GM23338 (cell line): ENCODE results near the gene SPTB.

ENCODE experiments used
- CTCF ChIP-seq, 2 experiments: fragments of 200-600 bp in 1 of 2; sonication (generic) in 1 of 2; conservative IDR thresholded peaks; 2 replicates each; pipeline versions ENCODE4 v1.5.1 to v1.6.1; 2016 to 2017; ENCODE audit warnings: antibody characterized with exemption in 2 of 2, low read depth in 2 of 2, mild to moderate bottlenecking in 2 of 2, moderate library complexity in 1 of 2
- ETS1 ChIP-seq: IDR thresholded peaks from 2 replicates; pipeline ENCODE4 v1.6.1; 2016; ENCODE audit warnings: antibody characterized with exemption
- EZH2 ChIP-seq: fragments of 200-600 bp; sonication (generic); IDR thresholded peaks from one replicate; pipeline ENCODE4 v1.8.0; 2017; ENCODE audit warnings: antibody characterized with exemption, mild to moderate bottlenecking, low read depth; ENCODE audit not compliant: unreplicated experiment
- EZH2phosphoT487 ChIP-seq: fragments of 200-600 bp; sonication (generic); IDR thresholded peaks from one replicate; pipeline ENCODE4 v1.8.1; 2018; ENCODE audit warnings: antibody characterized with exemption; ENCODE audit not compliant: unreplicated experiment
- JUNB ChIP-seq: IDR thresholded peaks from one replicate; pipeline ENCODE4 v1.6.1; 2016; ENCODE audit warnings: antibody characterized with exemption; ENCODE audit not compliant: unreplicated experiment
- POLR2AphosphoS5 ChIP-seq: IDR thresholded peaks from 2 replicates; pipeline ENCODE4 v1.6.1; 2016; ENCODE audit warnings: antibody characterized with exemption, low read depth
- REST ChIP-seq: IDR thresholded peaks from one replicate; pipeline ENCODE4 v1.6.1; 2018; ENCODE audit warnings: antibody characterized with exemption; ENCODE audit not compliant: unreplicated experiment

- TF ChIP-seq POLR2AphosphoS5 (no peak), CTCF (conservative IDR thresholded peaks at IDR 0.05; ENCODE audit: low read depth in 2 of 2) (no peak), EZH2 (no peak), ETS1 (no peak), EZH2phosphoT487 (no peak), JUNB (no peak), REST (no peak)
Observed at GRCh38 chr14:64700894-64701293, 178.8 kb downstream of the SPTB start.
